ENCODE measurements around the gene GFOD1.

The GFOD1 gene

GRCh38 chr6:13474360-13474759 is 13.0 kb downstream of the GFOD1 start:
- Histone ChIP-seq H3K36me3 (ENCODE audit: control insufficient read depth, insufficient read depth, low read length) (no peaks in the 10 kb centered on the region), H3K4me3 (ENCODE audit: insufficient read depth, low read depth, low read length) (no peak overlapping the region), H3K27me3 (ENCODE audit: control insufficient read depth, insufficient read depth, low read length, poor library complexity, severe bottlenecking) (no peaks in the 10 kb centered on the region), H3K4me1 (ENCODE audit: control insufficient read depth, insufficient read depth, low read length) (peaks cover 9% of the 10 kb centered on the region), H3K27ac (ENCODE audit: insufficient read depth, low read depth, low read length, poor library complexity, severe bottlenecking) (no peak overlapping the region), H3K9me3 (ENCODE audit: control insufficient read depth, low read length) (no peaks in the 10 kb centered on the region)
- 97% methylated on average over 2 to 3 of the region's 3 CpGs for WGBS, 2 experiments

- H3K27ac ChIP-seq (ENCODE audit: insufficient read depth, low read depth, low read length, poor library complexity, severe bottlenecking), result no peak overlapping the region
- H3K36me3 ChIP-seq (ENCODE audit: control insufficient read depth, insufficient read depth, low read length), result no peaks in the 10 kb centered on the region
- no peak overlapping the region for H3K4me3 ChIP-seq (ENCODE audit: insufficient read depth, low read depth, low read length)
- H3K9me3 ChIP-seq (ENCODE audit: control insufficient read depth, low read length), result no peaks in the 10 kb centered on the region
- no peaks in the 10 kb centered on the region for H3K27me3 ChIP-seq (ENCODE audit: control insufficient read depth, insufficient read depth, low read length, poor library complexity, severe bottlenecking)
- H3K4me1 ChIP-seq (ENCODE audit: control insufficient read depth, insufficient read depth, low read length), result peaks cover 9% of the 10 kb centered on the region
- 87 to 92% methylated on average over 8 of the region's 8 CpGs for WGBS, 2 experiments
Measured at GRCh38 chr6:13473768-13474165, 13.6 kb downstream of the GFOD1 start.

DNA sequence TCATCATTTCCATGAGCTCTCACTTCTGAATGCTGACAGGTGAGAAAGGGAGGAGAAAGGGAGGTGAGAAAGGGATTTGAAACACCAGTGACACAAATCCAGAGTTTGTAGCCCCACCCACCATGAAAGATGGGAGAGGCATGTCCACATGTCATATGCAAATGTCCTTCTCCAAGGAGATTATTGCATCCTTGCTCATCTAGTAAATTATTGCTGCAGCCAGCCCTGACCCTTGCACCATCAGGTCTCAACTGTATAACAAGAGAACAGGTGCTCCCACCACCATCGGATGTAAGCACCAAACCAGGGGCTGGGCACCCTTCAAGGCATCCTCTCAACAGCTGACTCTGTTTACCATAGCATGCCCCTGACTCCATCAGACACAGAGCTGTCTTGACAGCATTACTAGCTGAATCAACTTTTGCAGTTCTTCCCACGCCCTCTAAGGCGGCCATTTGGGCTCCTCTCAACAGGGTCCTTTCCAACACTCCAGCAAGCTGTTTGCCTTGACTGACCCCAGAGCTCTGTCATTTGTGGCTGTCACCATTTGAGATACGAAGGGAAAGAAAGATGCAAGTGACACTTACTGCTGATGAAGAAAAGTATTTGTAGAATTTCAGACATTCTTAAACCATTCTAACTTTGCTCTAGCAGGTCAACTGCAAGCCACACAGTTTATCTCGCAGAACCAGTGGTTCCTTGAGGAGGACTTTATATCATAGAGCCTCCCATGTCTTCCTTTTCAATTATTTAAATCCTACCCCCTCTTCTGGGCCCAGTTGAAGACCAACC is 14.2 kb downstream of the GFOD1 start:
- Histone ChIP-seq H3K36me3 (ENCODE audit: control insufficient read depth, insufficient read depth, low read length) (no peaks in the 10 kb centered on the region), H3K27me3 (ENCODE audit: control insufficient read depth, insufficient read depth, low read length, poor library complexity, severe bottlenecking) (no peaks in the 10 kb centered on the region), H3K27ac (ENCODE audit: insufficient read depth, low read depth, low read length, poor library complexity, severe bottlenecking) (no peak overlapping the region), H3K4me3 (ENCODE audit: insufficient read depth, low read depth, low read length) (no peak overlapping the region), H3K9me3 (ENCODE audit: control insufficient read depth, low read length) (no peaks in the 10 kb centered on the region), H3K4me1 (ENCODE audit: control insufficient read depth, insufficient read depth, low read length) (peaks cover 9% of the 10 kb centered on the region)
- WGBS, 2 experiments, result 90 to 94% methylated on average over 5 of the region's 5 CpGs

DNA sequence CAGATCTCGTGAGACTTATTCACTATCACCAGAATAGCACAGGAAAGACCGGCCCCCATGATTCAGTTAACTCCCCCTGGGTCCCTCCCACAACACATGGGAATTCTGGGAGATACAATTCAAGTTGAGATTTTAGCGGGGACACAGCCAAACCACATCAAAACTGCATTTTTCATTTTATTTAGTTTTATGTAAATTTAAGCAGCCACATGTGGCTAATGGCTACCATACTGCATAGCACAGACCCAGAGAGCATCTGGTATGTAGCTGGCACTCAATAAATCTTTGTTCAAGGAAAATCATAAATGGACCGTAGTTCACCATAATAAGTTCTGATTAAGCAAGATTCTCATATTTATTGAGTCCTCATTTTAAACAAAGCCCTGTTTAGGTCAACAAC is 15.3 kb downstream of the GFOD1 start:
- no peaks in the 10 kb centered on the region for H3K36me3 ChIP-seq (ENCODE audit: control insufficient read depth, insufficient read depth, low read length)
- no peaks in the 10 kb centered on the region for H3K9me3 ChIP-seq (ENCODE audit: control insufficient read depth, low read length)
- no peaks in the 10 kb centered on the region for H3K27me3 ChIP-seq (ENCODE audit: control insufficient read depth, insufficient read depth, low read length, poor library complexity, severe bottlenecking)
- H3K4me1 ChIP-seq (ENCODE audit: control insufficient read depth, insufficient read depth, low read length), result peaks cover 9% of the 10 kb centered on the region
- no peak overlapping the region for H3K4me3 ChIP-seq (ENCODE audit: insufficient read depth, low read depth, low read length)
- WGBS, 2 experiments, result 73 to 96% methylated on average over 3 to 4 of the region's 4 CpGs
- no peak overlapping the region for H3K27ac ChIP-seq (ENCODE audit: insufficient read depth, low read depth, low read length, poor library complexity, severe bottlenecking)

DNA sequence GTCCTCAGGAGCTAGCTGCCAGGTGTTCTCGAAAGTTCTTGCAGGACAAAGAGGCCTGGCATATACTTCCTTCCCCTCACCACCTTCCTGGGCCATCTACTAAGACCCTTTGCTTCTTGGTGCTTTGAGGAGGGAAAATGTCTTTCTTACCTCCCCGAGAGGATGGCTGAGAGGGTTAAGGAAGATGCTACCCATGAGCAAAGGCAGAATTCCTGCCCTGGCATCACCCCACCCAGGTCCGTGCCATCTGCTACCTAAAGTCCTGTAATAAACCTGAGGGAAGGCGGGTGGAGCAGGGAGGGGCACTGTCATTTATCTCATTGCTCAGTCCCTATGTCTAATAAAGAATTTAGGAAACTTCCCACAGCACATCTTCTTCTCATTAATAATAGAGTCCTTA is 16.2 kb downstream of the GFOD1 start:
- Histone ChIP-seq H3K27me3 (ENCODE audit: control insufficient read depth, insufficient read depth, low read length, poor library complexity, severe bottlenecking) (no peaks in the 10 kb centered on the region), H3K4me3 (ENCODE audit: insufficient read depth, low read depth, low read length) (no peak overlapping the region), H3K27ac (ENCODE audit: insufficient read depth, low read depth, low read length, poor library complexity, severe bottlenecking) (no peak overlapping the region), H3K9me3 (ENCODE audit: control insufficient read depth, low read length) (no peaks in the 10 kb centered on the region), H3K4me1 (ENCODE audit: control insufficient read depth, insufficient read depth, low read length) (peaks cover 9% of the 10 kb centered on the region), H3K36me3 (ENCODE audit: control insufficient read depth, insufficient read depth, low read length) (no peaks in the 10 kb centered on the region)
- 53 to 62% methylated on average over 4 of the region's 4 CpGs for WGBS, 2 experiments

GRCh38 chr6:13470238-13471140 is 16.9 kb downstream of the GFOD1 start:
- no peaks in the 10 kb centered on the region for H3K27me3 ChIP-seq (ENCODE audit: control insufficient read depth, insufficient read depth, low read length, poor library complexity, severe bottlenecking)
- H3K9me3 ChIP-seq (ENCODE audit: control insufficient read depth, low read length), result no peaks in the 10 kb centered on the region
- no peak overlapping the region for H3K4me3 ChIP-seq (ENCODE audit: insufficient read depth, low read depth, low read length)
- H3K4me1 ChIP-seq (ENCODE audit: control insufficient read depth, insufficient read depth, low read length), result peaks cover 9% of the 10 kb centered on the region
- 82 to 84% methylated on average over 10 of the region's 10 CpGs for WGBS, 2 experiments
- no peaks in the 10 kb centered on the region for H3K36me3 ChIP-seq (ENCODE audit: control insufficient read depth, insufficient read depth, low read length)
- H3K27ac ChIP-seq (ENCODE audit: insufficient read depth, low read depth, low read length, poor library complexity, severe bottlenecking), result no peak overlapping the region

DNA sequence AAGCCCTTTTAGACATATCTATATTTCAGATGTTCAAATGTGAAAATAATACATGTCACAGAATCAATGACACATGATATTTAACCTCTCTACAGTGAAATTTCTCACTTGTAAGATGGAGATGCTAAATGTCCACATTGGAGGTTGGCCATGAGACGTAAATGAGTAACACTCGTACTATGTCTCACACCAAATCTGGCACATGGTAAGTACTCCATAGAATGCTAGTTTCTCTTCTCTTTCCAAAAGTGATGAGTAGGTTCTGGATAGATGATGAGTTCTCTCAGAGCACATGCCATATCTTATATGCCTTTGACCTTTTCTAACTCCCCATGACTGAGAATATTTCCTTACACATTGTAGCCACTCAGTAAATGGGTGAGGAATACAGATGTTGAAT is 17.7 kb downstream of the GFOD1 start:
- Histone ChIP-seq H3K9me3 (ENCODE audit: control insufficient read depth, low read length) (no peaks in the 10 kb centered on the region), H3K36me3 (ENCODE audit: control insufficient read depth, insufficient read depth, low read length) (no peaks in the 10 kb centered on the region), H3K4me1 (ENCODE audit: control insufficient read depth, insufficient read depth, low read length) (peaks cover 9% of the 10 kb centered on the region), H3K4me3 (ENCODE audit: insufficient read depth, low read depth, low read length) (no peak overlapping the region), H3K27ac (ENCODE audit: insufficient read depth, low read depth, low read length, poor library complexity, severe bottlenecking) (no peak overlapping the region), H3K27me3 (ENCODE audit: control insufficient read depth, insufficient read depth, low read length, poor library complexity, severe bottlenecking) (no peaks in the 10 kb centered on the region)
- 96% methylated on average over 2 of the region's 2 CpGs for WGBS, 2 experiments

DNA sequence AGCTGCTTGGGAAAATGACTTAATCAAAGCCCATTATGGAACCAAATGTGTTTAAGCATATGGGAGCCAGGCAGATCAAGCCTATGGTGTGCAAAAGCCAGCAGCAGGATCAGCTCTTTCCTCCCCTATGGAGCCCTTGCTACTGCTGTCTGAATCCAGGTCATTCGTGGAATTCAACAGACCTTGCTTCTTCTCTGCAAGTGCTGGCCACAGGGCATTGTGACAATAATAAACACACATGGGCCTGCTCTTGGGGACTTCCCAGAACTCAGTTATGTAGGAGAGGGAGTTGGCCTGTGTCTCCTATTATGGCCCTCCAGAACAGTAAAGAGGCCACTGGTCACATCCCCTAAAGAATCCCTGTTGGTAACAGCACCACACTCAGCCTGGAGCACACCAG is 18.6 kb downstream of the GFOD1 start:
- WGBS, 2 experiments, result 84 to 85% methylated on average over 1 of the region's 1 CpG
- H3K4me3 ChIP-seq (ENCODE audit: insufficient read depth, low read depth, low read length), result no peak overlapping the region
- peaks cover 9% of the 10 kb centered on the region for H3K4me1 ChIP-seq (ENCODE audit: control insufficient read depth, insufficient read depth, low read length)
- H3K36me3 ChIP-seq (ENCODE audit: control insufficient read depth, insufficient read depth, low read length), result no peaks in the 10 kb centered on the region
- no peaks in the 10 kb centered on the region for H3K9me3 ChIP-seq (ENCODE audit: control insufficient read depth, low read length)
- H3K27me3 ChIP-seq (ENCODE audit: control insufficient read depth, insufficient read depth, low read length, poor library complexity, severe bottlenecking), result no peaks in the 10 kb centered on the region
- H3K27ac ChIP-seq (ENCODE audit: insufficient read depth, low read depth, low read length, poor library complexity, severe bottlenecking), result no peak overlapping the region

GRCh38 chr6:13467216-13467600 is 20.2 kb downstream of the GFOD1 start:
- WGBS, 2 experiments, result 93 to 98% methylated on average over 3 of the region's 3 CpGs
- no peak overlapping the region for H3K4me3 ChIP-seq (ENCODE audit: insufficient read depth, low read depth, low read length)

More at GRCh38 chr6:13467216-13467600, 20.2 kb downstream of the GFOD1 start:
- H3K9me3 ChIP-seq (ENCODE audit: control insufficient read depth, low read length), result no peaks in the 10 kb centered on the region
- no peaks in the 10 kb centered on the region for H3K36me3 ChIP-seq (ENCODE audit: control insufficient read depth, insufficient read depth, low read length)
- peaks cover 19% of the 10 kb centered on the region for H3K4me1 ChIP-seq (ENCODE audit: control insufficient read depth, insufficient read depth, low read length)
- H3K27me3 ChIP-seq (ENCODE audit: control insufficient read depth, insufficient read depth, low read length, poor library complexity, severe bottlenecking), result no peaks in the 10 kb centered on the region
- no peak overlapping the region for H3K27ac ChIP-seq (ENCODE audit: insufficient read depth, low read depth, low read length, poor library complexity, severe bottlenecking)
